Head of caudate nucleus (tissue), 42 donors: ENCODE results near the gene MYO1A.
"Not testable (repeated sequence)": the region's sequence is repeated elsewhere in the genome, so short reads cannot be mapped to it uniquely, and the experiment has no call there.

Experiments used
- DNase-seq, 42 donors: peaks; one replicate each; pipeline versions ENCODE4 v3.0.0 to v3.0.0-alpha.2; 2020 to 2021; ENCODE audit warnings: mixed read lengths in 7 of 42
- intact Hi-C: fragments of 100-400 bp; cut with DNase I; formaldehyde crosslinking; loops from one replicate; pipeline ENCODE4 v1.15.0; 2022

The MYO1A gene

DNA sequence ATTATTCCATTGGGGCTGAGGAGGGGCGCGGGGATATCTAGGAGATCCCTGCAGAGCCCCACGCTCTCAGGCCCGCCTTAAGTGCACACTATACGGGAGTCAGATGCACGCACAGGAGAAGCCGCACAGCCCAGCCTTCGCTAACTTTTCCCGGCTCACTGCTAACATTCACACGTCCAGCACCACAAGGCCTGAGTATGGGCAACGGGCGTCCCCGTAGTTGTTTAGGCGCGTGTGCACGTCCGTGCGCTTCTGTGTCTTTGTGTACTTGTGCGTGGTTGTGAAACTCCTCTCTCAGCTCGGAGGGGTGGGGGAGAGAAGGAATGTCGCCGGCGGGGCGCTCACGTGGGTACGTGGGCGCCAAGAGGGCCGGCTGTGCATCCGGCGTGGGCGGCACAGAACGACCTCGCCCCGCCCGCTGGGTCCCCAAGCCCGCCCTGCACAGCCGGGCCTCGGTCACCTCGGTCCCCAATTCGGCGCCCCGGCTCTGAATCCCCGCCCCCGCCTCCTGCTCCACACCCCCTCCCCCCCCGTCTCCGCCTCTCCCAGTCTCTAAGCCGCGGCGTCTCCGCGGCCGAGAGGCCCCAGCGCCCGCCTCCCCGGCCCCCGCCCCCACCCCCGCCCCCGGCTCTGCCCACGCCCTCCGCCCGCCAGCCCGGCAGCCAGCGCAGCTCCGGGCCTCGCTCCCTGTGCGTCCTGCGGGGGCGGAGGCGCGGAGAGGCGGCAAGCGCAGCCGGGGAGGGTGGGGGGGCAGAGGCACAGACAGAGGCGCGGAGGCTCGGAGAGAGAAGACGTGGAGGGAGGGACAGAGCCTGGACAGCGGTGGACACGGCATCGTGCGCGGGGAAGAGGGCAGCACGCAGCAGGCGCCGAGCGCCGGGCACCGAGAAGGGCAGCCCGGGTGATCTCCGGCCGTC lies 38.7 kb upstream of the MYO1A start, which contains the start of gene NAB2:
TSS of gene NAB2 (plus strand) at position 761 of the 917 bp plus-strand sequence. CDS start 158 bp downstream, outside the sequence.
- intact Hi-C loops, result no loop called here
- DNase-seq, result peak; percentile 71 to 96 (median 90)

DNA sequence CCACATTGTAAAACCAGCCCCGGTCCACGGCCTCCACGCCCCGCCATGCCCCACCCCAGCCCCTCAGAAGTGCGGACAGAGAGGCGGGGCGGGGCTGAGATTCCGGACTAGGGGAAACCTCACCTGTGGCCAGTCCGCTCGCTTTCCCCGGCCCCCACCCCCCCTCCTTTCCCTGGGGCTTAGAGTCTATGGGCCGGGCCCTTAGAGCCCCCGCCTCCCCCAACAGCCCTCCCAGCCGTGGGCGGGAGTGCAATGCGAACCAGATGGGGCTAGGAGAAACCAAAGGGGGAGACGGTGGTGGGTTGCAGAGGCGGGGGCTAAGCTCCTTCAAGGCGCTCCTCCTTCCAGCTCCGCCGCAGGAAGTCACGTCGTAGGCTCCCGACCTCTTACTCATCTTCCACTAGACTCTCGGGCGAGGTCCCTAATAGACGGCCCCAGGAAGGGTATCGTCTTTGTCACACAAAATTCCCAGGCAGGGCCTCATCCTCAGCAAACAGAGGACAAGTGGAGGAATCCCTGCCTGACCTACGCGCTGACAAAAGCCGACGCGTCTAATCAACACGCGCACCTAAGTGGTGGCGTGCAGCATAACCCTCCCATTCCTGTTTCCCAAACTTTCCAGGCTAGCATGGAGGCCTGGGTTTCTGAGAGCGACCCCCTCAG lies 37.9 kb upstream of the MYO1A start:
- peak in 38 of 42 donors; percentile 27 to 81 (median 56) for DNase-seq
- intact Hi-C loops, result no loop called here

DNA sequence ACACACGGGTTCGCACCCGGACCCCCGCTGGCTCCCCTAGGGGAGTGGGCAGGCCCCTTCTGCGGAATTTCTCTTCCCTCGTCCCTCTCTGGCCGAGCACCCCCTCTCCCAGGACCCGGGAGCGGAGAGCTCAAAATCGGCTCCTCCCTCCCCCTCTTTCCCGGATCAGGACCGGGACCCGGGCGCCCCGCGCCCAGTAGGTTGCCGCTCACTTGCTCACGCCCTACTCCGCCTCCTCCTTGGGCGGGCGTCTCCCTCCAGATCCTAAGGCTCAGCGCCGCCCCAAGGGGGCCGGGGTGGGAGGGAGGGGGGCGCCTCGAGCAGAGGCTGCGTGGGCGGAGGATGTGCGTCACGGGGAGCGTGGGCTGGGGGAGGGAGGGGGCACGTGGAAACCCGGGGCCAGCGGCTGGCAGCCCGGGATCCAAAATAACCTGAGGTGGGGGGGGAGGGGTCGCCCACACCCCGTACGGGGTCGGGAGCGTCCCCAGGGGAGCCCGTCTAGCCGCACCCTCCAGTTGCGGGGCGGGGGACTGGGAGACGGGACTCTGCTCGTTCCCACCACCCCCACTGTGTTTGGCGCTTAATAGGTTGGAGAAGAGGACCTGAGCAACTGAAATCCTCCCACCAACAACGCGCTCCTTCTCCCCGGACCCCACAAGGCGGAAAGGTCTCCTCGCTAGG lies 37.2 kb upstream of the MYO1A start:
- peak; percentile 29 to 89 (median 75) for DNase-seq
- intact Hi-C loops, result no loop called here

DNA sequence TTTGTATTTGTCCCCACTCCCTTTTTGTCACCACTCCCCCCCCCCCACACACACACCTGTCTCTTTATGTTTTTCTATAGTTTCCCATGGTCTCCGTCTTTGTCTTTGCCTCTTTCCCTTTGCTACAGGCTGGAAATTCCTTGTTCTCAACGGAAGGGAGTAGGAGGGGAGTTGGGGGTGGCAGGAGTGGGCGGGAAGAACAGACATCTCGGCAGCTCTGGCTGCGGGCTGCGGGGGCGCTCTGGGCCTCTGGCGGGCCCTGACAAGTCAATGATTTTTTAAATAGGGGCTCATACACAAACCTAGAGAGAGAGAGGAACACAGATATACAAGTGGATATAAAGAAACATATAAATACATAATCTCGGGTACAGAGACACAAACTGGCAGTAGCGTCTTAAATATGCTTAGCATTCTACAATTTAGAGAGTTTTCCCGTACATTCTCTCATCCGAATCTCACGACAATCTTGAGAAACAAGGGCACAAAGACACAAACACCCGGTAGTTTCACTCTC lies 36.6 kb upstream of the MYO1A start:
- peak; percentile 59 to 93 (median 81) for DNase-seq
- intact Hi-C loops, result no loop called here

DNA sequence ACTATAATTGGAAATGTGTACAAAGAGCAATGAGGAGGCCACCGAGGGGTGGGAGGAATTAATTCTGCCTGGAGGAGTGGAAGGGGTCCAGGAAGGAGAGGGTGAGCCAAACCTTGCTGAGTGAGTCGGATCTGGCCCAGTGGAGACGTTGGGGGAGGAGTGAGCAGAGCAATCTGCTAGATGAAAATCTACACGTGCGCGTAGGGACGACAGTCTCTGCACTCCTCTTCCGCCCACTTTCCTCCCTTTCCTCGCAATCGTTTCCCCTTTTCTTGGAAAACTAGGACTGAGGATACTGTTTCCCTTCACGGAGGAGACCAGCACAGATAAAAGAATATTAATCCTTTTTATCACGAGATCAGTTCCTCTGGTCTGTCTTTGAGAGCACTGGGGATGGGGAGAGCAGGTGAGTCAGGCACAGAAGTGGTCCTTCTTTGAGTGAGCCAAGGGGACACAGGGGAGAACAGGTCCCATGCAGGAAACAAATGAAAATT lies 36.1 kb upstream of the MYO1A start:
- peak in 14 of 42 donors; percentile 24 to 69 (median 35) for DNase-seq
- intact Hi-C loops, result no loop called here

DNA sequence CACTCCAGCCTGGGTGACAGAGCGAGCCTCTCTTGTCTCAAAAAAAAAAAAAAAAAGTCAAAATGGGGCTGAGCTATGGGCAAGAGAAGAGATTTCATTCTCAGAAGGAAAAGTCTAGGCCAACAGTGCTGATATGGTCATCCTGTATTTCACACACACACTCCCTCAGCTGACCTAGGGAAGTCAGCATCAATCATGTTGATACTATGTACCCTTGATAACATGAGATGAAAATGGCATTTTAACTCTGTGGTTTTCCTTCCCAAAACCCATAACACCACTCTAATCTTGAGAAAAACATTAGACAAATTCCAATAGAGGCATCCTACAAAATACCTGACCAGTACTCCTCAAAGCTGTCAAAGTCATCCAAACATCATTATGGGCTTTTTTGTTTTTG lies 30.9 kb upstream of the MYO1A start:
- DNase-seq, result no peak
- intact Hi-C loops, result no loop called here

DNA sequence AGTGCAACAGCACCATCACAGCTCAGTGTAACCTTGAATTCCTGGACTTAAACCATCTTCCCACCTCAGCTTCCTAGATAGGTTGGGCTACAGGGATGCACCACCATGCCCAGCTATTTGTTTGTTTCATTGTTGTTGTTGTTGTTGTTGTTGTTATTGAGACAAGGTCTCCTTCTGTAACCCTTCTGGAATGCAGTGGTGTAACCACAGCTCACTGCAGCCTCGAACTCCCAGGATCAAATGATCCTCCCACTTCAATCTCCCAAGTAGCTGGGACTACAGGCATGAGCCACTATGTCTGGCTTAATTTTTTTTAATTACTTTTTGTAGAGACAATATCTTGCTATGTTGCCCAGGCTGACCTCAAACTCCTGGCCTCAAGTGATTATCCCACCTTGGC lies 29.9 kb upstream of the MYO1A start:
- intact Hi-C loops, result no loop called here
- no peak for DNase-seq

DNA sequence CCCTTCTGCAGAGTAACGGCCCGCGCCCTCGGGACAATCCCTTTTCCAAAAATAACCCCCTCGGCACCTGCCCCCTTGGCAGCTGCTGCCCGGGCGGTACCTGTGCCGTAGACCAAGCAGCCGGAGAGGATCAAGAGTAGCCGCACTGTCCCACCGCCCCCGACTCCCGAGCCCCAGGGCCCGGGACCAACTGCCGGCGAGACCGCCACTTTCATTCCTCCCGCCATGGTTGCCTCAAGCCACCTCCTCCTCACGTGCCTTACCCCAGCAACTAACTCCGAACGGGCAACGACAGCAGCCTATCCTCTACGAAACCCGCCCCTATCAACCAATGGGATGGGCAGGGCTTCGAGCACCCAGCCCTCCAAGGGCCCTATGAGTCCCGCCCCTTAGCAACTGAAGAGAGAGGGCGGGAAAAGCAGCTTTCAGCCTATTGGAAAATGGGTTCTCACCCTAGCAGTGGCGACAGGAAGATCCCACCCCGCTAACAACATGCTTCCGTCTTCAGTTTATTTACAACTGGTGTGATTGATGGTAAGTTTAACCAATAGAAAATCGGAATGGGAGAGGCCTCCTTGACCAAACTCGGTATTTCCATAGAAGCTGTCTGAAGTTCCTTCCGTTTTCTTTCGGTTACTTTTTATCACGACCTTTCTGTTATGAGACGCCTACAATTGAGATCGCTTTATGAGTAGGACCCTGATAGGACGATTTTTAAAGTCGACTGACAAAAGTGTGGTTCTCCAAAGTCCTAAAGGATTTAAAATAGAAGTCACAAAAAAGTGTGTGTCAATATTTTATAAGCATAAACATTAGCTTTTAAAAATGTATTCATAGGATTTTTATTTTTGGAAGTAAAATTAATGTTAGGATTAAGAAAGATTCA lies 28.8 kb upstream of the MYO1A start, which contains the start of gene NEMP1:
TSS of gene NEMP1 (minus strand) at position 273 of the 886 bp plus-strand sequence. CDS start at position 227, 46 bp downstream.
- intact Hi-C loops, result no loop called here
- DNase-seq, result peak; percentile 93 to 100 (median 99)

DNA sequence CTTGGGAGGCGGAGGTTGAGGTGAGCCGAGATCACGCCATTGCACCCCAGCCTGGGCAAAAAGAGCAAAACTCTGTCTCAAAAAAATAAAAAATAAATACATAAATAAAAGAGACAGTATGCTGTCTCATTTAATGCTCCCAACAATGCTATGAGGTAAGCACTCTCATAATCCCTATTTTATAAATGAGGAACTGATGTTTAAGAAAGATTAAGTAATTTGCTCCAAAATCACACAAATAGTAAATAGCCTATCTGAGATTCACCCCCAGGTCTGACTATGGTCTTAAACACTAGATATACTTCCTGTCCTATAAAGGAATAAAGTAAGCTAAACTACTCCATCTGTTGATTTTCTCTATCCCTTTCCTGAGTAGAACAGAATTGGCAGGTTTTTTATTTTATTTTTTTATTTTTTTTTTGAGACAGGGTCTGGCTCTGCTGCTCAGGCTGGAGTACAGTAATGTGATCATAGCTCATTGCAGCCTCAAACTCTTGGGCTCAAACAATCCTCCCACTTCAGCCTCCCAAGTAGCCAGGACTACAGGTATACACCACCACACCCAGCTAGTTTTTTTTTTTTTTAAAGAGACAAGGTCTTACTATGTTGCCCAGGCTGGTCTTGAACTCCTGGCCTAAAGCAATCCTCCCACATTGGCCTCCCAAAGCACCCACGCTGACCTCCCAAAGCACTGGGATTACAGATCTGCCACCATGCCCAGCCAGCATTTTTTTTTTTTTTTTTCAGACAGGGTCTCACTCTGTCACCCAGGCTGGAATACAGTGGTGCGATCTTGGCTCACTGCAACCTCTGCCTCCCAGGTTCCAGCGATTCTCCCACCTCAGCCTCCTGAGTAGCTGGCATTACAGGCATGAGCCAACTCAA lies 23.9 kb upstream of the MYO1A start:
- DNase-seq, intact Hi-C loops: not testable (repeated sequence)

DNA sequence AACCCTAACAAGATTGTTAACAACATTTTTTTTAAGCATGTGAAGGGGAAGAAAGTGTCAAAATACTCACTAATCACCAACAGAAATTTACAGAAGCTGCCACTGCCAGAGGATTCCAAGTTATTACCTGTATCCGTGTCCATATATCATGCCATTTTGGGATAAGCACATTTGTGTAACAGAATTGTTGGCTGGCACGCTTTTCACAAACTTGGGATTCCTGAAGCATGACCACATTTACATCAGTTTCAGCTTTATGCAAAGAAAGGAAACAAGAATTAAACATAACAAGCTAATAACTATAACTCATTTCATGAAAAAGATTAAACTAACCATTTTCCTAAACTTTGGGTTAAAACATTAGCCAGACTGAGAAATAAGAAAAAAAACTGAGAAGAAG lies 22.7 kb upstream of the MYO1A start:
- intact Hi-C loops, result no loop called here
- no peak for DNase-seq

DNA sequence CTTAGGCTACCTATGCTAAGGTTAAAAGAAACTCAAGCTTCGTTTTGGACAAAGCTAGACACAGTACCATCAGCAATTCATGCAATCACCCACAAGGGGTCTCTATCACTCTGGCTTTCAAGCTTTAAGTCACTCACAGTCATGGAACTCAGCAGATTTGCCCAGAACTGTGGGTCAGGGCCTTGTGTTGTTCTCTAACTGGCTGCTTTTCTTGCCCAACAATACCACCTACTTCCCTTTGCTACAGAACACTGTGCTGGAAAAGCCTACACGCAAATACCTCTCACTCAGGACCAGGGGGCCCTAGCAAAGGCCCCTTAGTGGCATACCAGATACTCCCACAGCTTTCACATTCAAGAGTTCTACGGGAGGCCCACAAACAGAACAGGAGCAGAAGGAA lies 19.6 kb upstream of the MYO1A start:
- DNase-seq, result peak in 33 of 42 donors; percentile 13 to 89 (median 69)
- intact Hi-C loops, result loop anchor here (2.0 to 5.0 kb wide), 3 partner anchors 43 to 317 kb away; partner anchors contain the start of genes PRIM1 and ZBTB39

DNA sequence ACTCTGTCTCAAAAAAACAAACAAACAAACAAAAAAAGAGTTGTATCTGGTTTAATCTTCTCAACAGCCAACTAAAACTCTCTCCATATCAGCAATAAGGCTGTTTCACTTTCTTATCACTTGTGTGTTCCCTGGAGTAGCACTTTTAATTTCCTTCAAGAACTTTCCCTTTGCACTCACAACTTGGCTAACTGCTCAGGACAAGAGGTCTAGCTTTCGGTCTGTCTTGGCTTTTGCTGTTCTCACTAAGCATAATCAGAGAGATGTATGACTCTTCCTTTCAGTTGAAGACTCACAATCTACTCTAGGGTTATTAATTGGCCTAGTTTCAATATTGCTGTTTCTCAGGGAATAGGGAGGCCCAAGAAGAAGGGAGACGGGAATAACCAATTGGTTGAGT lies 16.3 kb upstream of the MYO1A start:
- no peak for DNase-seq
- intact Hi-C loops, result loop anchor here (5.0 kb wide), 2 partner anchors 59 to 314 kb away; partner anchors contain the start of genes PRIM1 and ZBTB39

DNA sequence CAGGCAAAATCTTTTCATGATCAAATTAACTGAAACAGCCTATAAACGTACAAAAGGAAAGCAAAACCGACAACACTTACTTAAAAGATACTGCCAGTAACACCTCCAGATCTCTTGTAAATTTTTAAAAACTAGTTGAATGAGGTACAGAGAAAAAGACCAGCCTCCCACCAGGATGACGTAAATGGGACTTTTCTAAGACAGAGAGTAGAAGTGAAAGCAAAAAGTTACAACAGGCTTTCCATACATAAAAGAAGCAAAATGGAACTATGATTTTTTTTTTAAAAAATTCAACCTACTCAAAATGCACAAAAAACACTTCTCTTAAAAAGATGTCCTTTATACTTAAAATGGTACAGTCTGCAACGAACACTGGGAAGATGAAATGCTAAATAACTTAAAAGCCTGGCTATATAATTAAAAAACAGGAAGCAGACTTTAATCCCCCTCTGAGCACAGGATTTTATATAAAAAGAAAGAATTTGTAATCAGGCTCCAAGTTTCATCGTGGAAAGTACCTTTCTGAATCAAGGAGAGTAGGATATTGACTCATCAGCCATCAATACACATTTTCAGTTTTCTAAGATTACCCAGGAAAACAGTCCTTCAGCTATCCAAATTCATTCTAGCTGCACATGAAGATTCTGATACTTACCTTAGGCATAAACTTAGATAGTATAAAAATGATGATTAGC lies 14.2 kb upstream of the MYO1A start:
- DNase-seq, result peak in 7 of 42 donors; percentile 13 to 68 (median 39)
- intact Hi-C loops, result no loop called here

DNA sequence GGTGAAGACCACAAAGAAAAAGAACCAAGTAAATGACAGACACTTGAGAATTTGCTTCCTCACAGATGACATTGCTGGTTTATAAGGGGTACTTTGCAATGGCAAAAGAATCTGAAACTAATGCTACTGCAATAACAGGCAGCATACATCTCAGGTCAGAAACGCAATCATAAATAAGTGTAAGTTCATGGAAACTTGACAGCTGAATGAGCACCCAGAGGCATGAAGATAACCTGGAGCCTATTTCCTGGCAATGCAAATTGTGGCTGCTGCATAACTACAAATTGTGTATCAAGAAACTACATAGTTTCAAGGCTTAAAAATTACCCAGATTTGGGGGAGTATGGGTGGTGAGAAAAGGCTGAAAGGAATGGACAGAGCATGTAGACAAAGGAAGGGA lies 8.5 kb upstream of the MYO1A start:
- DNase-seq, result no peak
- intact Hi-C loops, result no loop called here

DNA sequence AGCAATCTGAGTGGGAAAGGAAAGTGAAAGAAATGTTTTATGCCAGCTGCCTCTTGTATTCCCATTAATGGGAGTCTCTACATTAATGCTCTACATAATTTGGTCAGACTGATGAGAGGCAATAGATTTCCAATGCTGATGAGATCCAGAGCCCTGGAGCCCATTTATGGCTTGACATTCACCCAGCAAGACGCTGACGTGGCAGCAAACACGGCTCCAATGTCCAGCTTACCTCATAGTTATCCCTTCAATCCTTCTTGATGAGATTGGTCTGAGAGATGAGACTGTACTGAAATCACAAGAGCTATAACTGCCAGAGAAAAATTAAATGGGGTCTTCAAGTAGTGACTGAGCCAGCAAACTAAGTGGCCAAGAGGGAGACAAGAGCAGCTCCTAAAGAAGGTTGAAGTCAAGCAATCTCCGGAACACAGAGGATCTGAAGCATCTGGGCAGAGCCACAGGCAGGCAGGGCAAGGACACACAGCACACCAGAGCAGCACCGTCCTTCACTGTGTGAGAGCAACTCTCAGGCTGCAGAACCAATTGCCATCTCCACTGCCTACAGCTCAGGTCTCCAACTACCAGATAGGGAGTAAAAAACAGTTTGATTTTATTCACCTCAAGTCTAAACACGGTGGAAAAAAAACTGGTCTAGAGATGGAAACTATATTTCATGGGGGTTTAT lies 7.3 kb upstream of the MYO1A start:
- DNase-seq, result no peak
- intact Hi-C loops, result no loop called here

DNA sequence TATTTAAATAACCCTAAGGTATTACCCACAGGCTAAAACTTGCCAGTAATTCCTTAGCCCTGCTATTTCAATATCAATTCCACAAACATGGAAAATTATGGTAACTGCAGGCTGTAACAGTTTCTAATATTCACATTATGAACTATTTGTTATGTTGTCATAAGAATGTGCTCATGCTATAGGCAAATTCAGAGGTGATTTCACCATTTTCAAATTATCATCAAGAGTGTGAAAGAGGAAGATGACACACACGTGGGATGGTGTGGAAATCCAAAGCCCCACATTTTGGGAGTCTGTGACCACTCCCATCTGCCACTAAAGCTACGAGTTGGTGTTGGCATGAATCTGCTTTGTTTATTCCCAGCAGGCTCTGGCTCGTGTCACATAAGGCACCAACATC lies 5.9 kb upstream of the MYO1A start:
- intact Hi-C loops, result no loop called here
- DNase-seq, result no peak
